CD1c-positive myeloid dendritic cell (primary cell): Measurements from ENCODE around the gene CYFIP1.
A peak's percentile ranks its signal among the peaks of the same experiment; 100 is the strongest.

Experiments
- DNase-seq: peaks from one replicate; pipeline ENCODE4 v3.0.0-alpha.2; 2016; ENCODE audit errors: extremely low spot score

CYFIP1 gene

DNA sequence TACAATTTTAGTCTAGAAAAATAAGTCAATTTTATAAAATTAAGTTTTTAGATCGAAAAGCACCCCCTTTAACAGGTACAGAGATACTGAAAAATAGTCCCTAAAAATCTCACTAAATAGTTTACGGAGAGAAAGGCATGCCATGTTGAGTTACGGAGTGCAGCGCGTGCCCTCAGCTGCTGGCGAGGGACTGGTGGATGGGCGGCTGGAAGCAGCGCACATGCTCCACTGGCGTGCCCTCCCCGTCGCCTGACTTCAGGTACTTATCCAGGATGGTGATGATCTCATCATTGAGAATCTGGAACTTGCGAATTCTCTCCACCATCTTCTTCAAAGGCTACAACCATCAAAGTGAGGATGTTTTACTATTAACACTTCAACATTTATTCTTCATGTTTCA lies 110.3 kb downstream of the CYFIP1 start:
- DNase-seq, result no peak

DNA sequence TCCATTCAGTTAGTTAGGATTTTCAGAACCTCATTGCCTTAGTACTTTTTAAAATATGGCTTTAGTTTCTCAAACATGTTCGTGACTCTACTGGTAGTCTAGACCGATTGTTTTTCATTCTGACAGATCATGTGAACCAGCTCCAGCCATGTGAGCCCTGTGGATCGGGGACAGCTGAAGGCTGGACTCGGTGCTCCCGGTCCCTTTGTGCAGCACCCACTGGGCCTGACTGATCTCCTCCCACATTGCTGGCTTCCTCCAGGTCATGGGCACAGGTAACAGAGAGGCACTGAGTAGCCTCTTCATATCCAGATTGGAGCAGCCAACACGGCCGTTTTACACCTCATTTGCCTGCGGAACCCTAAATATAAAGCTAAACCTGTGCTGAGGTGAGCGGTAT lies 111.2 kb downstream of the CYFIP1 start:
- DNase-seq, result no peak

DNA sequence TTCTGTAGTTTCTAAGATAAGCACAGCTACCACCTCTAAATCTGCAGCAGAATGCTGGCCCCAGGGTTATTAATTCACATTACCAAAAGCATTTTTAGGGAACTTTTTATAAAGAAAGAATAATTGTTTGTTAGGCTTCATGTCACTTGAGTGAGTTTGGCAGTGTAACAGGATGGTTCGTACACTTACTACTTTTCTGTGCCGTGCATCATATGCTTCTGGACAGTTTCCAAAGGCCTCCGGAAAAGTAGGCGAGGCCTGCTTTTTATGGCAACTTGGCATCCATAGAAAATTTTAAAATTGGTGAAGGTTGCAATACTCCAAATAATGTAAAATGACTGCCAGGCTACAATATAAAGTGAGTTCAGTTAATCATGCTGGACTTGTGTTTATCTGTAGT lies 111.7 kb downstream of the CYFIP1 start:
- no peak for DNase-seq

DNA sequence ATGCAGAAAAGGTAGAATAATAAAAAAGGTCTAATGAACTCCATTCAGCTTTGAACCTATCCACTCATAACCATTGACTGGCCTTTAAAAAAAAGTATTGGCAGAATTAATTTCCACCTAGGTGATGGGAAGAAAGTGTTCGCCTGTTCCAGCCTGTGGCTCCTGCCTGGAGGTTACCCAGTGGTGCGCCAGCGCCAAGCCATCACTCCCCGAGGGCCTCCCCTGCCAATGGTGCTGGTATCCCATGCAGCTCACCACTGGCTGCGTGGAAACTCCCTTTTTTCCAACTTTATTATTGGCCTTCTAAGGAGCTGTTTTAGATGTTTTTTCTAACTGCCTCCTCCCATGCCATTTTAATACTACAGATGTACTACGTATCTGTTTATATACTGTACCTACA lies 112.3 kb downstream of the CYFIP1 start:
- DNase-seq, result no peak

DNA sequence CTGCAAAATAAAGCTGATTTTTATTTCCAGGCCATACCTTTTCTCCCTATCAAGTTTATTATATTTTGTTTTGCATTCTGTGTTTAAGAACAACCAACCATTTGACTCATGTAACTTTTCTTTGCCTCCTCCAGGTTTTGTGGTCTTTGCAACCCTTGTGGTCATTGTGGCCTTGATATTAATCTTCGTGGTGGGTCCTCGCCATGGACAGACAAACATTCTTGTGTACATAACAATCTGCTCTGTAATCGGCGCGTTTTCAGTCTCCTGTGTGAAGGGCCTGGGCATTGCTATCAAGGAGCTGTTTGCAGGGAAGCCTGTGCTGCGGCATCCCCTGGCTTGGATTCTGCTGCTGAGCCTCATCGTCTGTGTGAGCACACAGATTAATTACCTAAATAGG lies 114.1 kb downstream of the CYFIP1 start:
- DNase-seq, result no peak

DNA sequence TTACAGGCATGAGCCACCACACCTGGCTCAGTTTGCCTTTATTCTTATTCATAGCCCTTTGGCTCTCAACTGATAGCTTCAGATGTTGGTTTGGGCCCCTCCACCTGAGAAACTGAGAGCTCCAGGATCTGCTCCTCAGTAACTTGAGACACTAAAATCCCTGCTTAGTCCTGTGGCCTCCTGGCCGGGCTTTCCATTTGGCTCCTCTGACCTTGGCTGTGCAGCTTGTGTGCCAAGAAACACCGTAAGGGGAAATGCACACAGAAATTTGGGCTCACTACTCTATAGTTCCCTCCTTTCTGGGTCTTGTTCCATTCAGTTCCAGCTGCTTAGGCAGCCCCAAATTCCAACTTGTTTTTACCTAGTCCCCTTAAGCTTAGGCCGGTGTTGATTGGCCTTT lies 116.8 kb downstream of the CYFIP1 start:
- DNase-seq, result no peak

DNA sequence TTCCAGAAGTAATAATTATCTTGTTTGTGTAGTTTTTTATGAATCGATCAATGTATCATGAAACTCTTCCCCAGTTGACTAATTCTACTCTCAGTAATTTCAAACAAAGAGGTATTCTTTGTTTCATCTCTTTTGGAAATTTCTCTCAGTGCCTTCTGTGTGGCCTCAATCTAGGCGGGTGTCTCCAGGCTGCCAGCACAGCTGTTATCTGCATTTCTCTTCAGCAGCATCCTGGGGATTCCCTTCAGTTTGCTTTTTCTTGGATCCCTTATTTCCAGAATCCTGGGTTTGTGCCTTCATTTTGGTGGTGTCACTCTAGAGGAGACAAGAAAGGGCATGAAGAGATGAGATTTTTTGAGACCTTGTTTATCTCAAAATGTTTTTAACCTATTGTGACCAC lies 119.0 kb downstream of the CYFIP1 start:
- no peak for DNase-seq

DNA sequence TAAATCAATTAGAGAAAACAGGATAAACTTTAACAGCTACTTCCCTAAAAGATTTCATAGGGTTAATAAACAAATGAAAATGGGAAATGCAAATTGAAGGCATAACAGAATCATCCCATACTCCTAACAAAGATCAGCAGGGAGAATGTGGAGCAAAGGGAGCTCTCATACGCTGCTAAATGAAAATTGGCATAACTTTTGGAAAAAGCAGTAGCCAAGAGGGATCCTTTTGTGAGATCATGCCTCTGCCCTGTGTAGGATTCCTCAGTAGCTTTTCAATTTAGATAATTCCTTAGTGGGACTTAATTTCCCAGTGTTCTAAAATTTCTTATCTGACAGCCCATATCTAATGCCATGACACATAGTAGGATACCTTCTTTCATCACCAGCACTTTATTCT lies 123.5 kb downstream of the CYFIP1 start:
- no peak for DNase-seq

DNA sequence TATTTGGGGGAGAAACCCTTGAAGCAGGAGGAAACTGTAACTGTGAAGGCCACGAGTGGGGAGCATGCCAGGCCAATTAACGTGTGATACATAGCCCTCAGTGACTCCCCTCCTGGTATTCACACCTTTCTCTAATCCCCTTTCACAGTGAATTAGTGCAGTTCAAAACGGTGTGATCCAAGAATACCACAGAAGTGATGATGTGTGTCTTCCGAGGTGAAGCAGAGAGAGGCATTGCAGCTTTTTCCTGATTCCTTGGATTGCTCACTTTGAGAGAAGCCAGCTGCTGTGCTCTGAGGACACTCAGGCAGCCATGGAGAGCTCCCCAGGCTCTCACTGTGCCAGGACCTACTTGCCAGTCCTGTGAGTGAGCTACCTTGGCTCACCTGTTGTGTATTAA lies 124.4 kb downstream of the CYFIP1 start:
- DNase-seq, result no peak

DNA sequence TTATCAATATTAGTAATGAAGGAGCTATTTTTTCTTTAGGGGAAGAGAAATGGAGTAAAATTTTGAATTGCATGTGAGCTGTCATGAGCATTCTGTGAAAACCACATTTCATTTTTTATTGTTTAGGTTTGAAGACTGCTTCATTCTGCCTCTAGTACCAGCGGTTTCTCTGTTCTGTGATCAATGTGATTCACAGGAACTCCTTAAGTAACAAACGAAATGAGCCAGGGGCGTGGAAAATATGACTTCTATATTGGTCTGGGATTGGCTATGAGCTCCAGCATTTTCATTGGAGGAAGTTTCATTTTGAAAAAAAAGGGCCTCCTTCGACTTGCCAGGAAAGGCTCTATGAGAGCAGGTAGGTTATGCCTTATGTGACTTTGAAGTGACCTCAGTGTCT lies 128.7 kb downstream of the CYFIP1 start:
- DNase-seq, result no peak

DNA sequence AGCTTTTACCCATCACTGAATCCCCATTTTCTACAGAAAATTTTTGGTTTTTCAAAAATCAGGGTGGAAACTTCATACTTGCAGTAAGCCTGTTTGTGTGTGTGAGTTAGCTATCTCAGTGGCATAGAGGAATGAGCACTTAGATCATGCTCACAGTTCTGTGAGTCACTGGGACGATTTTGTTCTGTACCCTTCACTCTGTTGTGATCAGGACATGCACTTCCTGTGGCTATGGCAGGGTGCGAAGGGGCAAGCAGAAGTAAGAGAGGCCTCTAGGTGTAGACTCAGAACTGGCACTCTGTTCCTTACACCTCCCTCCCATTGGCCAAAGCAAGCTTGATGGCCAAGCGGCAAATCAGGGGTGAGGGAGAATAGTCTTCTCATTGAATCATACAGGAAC lies 130.1 kb downstream of the CYFIP1 start:
- DNase-seq, result no peak

DNA sequence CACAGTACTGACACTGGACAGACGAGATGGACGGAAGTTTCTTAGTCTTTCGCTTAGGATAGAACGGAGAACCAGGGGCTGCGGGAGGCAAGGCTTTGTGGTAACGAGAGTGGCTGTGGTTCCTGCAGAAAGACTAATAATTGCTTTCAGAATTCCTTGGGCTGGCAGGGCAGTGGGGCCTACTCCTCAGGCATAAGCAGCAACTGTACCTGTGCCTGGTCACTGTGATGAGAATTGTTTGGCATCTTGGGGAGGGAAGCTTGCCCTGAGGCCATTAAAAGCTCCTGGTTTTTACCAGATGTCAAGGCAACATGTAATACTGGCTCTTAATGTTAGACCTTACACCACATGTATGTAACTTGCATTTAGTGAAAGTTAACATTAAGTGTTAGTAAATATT lies 134.1 kb downstream of the CYFIP1 start:
- DNase-seq, result no peak

DNA sequence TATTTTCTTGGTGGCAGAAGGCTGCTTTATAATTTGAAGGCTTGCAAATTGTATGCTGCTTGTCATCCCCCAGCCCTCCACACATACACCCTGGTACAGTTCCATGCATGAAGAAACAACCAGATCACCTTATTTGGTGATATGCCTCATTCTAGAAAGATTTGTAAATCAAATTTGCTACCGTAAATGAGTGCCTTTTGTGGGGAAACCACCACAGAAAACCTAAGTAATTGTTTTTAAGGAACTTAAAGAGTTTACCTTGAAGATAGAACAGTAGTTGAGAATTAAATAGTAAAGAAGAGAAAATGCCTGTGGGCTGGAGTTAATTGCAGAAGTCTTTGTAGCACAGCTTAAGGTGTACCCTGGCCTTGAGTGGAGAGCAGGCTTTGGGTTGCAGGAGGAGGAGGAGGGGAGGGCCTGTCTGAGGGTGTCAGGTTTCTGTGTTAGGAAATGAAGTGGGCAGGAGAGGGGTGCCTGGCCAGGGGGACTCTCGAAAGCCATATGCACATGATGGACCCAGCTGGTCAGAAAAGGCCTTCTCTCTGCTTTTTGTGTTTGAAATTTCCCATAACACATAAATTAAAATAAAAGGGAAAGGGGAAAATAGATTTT lies 134.8 kb downstream of the CYFIP1 start:
- no peak for DNase-seq

DNA sequence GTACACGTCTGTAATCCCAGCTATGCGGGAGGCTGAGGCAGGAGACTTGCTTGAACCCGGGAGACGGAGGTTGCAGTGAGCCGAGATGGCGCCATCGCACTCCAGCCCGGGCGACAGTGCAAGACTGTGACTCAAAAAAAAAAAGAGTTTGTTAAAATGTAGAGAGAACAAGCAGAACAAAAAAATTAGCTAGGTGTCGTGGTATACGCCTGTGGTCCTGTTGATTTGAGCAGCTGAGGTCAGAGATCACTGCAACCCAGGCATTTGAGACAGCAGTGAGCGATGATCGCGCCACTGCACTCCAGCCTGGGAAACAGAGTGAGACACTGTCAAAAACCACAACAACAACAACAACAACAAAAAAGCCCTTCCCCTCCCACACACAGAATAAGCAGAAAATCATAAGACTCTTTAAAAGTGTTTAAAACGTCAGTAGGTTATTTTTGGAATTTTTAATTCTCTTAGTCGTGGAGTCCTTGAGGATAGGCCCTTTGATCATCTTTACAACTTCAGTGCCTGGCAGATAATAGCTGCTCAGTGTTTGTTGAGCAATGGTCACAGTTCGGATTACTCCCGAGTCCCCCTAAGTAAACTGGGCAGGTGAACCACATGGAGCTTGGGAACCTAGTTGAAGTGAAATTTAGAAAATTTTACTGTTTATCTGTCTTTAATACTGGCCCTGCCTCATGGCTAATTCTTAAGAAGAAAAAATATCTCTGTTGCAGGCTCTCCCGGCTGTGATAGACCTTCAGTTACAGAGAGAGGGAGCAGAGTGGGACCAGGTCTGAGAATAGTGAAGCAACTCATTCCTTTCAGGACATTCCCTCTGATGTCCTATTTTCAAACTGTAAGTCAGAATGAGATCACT lies 135.5 kb downstream of the CYFIP1 start:
- DNase-seq, result no peak

DNA sequence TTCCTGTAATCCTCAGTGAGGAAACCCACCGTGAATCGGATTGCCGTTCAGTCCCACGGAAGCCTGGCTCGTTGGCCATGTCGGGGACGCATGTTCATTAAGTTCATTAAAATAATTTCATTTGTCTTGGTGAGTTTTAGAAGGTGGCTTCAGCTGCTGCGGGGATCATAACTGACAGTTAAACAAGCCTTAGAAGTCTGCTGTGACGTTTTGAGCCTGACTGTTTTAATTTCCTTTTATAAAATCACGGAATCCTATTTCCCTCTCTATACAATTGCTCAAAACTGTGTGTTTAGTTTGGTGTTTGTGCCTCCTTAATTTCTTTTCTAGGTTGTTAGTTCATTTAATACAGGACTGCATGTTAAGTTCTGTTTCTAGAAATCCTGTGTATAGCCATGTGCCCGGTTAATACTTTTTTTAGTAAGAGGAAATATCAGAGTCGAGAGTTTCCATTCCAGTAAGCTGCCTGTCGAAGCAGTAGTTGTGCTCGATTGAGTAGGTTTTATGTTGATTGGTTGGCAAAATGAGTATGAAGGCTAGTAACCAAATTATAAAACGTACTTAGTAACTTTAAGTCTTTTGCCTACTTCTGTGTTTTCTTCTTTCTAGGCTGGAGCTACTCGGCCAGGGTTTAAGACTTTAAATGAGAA lies 141.0 kb downstream of the CYFIP1 start:
- DNase-seq, result peak; percentile 52

DNA sequence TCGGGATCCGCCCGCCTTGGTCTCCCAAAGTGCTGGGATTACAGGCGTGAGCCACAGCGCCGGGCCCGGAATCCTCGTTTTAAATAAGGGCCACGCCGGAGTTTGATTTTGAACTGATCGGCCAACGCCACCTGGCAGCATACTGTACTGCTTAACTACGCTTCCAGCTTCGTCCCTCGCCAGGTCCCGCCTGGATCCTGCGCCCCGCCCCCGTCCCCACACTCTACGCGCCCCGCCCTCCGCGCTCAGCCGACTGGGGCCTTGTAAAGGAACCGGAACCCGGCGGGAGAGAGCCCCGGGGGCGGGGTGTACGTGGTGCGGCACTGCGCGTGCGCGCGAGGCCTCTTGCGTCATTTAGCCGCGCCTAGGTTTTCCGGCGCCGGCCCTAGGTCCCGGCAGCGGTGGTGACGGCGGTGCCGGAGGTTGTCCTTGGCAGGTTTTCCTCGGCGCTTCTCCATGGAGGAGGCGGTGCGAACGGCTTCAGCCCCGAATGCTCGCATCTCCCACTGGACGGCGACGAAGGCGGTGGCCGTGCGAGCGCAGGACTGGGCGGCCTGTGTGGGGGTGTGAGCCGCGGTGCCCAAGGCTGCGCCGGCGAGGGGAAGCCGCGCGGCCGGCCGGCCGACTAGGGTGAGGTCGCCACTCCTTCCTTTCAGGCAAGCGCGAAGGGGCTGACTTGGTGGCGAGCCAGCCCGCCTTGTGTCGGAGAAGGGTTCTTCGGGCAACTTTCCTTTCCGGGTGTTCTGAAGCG lies 141.7 kb downstream of the CYFIP1 start, which contains the start of gene NIPA2:
TSS of gene NIPA2 (plus strand) at position 375 of the 751 bp plus-strand sequence. CDS start 13,066 bp downstream, outside the sequence.
- peak; percentile 100 for DNase-seq

DNA sequence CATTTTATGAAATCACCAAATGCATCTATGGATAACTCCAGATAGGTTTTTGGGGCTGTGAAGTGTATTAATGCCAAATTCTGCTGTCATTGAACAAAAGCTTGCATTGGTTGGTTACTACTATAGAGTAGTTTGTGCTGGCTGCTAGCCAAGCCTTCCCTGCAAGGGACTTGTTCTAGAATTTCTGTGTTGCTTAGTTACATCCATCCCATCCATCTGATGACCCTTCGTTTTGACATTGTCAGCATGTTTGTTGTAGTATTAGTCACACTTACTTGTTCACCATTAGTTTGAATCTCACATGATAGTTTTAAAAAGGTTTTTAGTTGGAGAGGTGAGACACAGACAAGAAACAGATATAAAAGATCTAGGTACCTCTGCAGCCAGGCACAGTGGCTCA lies 148.7 kb downstream of the CYFIP1 start:
- DNase-seq, result no peak

DNA sequence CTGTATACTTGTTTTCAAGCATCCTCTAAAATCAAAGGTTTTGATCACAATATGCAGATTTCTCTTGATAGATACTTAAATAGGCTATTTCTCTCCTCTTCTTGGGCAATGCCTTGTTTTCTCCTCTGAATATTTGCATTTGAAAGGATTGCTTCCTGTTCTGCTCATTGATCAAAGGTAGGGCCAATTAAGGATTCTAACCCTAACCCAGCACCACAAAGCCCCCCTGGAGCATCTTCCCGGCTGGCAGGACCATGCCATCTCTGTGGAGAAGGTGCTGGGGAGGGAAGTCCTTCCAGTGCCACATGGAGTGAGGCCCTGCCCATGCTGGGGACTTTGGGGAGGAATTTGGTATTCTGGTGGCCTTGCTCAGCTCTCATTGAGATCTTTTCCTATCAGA lies 153.0 kb downstream of the CYFIP1 start:
- DNase-seq, result no peak

DNA sequence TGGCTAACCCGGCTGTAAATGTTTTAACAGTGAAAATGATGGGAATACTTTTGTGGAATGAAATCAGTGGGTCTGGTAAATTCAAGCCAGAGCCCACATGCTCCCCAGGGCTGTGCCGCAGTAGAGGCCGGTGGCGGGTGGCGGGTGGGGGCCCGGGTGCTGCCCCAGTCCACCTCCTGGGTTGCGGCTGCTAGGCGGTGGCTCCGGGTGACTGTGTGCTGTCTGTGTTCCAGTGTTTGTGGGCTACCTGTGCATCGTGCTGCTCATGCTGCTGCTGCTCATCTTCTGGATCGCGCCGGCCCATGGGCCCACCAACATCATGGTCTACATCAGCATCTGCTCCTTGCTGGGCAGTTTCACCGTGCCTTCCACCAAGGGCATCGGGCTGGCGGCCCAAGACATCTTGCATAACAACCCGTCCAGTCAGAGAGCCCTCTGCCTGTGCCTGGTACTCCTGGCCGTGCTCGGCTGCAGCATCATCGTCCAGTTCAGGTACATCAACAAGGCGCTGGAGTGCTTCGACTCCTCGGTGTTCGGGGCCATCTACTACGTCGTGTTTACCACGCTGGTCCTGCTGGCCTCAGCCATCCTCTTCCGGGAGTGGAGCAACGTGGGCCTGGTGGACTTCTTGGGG lies 156.6 kb downstream of the CYFIP1 start:
- no peak for DNase-seq

DNA sequence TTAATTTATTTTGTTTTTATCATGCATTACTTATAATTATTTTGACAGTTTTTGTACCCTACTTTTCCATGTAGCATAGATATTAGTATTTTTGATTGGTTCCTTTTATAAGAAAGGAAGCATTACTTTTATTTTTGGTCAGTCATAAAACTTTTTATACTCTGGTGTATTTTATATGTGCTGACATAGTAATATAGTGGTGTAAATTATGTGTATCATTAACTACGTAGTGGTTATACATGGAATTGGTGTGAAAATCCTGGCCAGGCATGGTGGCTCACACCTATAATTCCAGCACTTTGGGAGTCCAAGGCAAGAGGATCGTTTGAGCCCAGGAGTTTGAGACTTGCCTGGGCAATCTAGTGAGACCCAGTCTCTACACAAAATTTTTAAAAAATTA lies 160.5 kb downstream of the CYFIP1 start:
- no peak for DNase-seq
